HG03442 (cell line): ENCODE data around the gene SCUBE1.
"Not testable (repeated sequence)": the region's sequence is repeated elsewhere in the genome, so short reads cannot be mapped to it uniquely, and the experiment has no call there.

Experiments
- ATAC-seq: cut with Tn5 transposase; IDR thresholded peaks from one replicate; pipeline ENCODE4 v1.9.1; 2021; ENCODE audit warnings: mild to moderate bottlenecking, moderate library complexity; ENCODE audit not compliant: unreplicated experiment

The SCUBE1 gene

DNA sequence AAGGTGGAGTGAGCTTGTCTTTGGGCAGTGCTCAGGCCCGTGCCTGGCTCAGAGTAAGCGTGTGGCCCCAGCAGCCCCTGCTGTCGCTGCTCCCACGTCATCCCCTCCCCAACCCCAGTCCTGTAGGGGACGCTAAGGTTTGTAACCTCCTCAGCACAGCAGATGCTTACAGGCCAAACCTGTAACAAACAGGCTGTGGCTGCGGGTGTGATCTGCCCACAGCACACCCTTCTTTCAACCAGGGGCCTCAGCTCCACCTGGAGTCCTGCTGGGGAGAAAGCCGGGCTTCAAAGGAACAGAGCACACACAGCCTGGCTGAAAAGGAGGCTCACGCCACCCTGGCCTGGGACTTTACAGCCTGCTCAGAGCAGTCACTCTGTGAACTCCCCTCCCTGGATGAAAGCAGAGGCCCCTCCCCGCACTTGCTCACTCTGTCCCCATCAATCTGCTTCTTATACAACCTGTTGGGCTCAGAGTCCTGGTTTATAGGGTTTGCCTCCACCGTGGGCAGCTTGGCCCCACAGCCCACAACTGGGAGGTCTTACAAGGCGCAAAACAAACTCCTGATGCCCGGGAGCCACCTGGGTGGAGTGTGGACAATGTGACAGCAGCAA is 54.3 kb downstream of the SCUBE1 start:
- ATAC-seq, result no peak

DNA sequence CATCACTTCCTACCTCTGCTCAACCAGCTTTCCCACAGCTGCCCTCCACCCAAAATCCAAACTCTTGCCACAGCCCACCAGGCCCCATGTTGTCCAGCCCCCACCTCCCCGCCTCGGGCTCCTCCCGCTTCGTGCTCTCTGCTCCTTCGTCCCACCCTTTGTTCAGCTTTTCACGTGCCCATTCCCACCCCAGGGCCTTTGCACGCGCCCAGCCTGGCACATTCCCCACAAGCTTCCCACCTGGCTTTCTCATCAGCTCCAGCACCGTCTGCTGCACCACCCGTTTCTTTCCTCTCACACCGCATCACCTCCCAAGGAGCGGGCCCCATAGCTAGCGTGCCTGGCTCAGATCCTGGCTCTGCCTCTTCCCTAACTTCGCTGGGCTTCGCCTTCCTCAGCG is 54.8 kb downstream of the SCUBE1 start:
- ATAC-seq, result no peak

- ATAC-seq, result no peak
These were observed 55.7 kb downstream of the SCUBE1 start for GRCh38 chr22:43287441-43287840.

DNA sequence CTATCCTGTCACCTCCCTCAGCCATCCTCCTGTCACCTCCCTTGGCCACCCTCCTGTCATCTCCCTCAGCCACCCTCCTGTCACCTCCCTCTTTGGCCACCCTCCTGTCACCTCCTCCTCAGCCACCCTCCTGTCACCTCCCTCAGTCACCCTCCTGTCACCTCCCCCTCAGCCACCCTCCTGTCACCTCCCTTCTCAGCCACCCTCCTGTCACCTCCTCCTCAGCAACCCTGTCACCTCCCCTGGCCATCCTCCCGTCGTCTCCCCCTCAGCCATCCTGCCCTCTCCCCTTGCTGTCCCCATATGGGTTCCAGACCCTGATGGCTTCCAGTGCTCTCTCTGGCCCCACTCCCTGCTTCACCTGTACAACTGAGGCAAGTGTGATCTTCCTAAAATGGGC is 61.8 kb downstream of the SCUBE1 start:
- no peak for ATAC-seq

DNA sequence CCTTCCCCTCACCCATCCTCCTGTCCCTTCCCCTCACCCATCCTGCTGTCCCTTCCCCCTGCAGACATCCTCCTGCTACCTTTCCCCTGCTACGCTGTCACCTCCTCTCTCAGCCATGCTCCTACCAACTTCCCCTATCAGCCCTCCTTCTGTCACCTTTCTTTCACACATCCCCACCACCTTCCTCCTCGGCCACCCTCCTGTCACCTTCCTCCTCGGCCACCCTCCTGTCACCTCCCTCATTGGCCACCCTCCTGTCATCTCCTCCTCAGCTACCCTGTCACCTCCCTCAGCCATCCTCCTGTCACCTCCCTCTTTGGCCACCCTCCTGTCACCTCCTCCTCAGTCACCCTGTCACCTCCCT is 62.7 kb downstream of the SCUBE1 start:
- ATAC-seq, result not testable (repeated sequence)

DNA sequence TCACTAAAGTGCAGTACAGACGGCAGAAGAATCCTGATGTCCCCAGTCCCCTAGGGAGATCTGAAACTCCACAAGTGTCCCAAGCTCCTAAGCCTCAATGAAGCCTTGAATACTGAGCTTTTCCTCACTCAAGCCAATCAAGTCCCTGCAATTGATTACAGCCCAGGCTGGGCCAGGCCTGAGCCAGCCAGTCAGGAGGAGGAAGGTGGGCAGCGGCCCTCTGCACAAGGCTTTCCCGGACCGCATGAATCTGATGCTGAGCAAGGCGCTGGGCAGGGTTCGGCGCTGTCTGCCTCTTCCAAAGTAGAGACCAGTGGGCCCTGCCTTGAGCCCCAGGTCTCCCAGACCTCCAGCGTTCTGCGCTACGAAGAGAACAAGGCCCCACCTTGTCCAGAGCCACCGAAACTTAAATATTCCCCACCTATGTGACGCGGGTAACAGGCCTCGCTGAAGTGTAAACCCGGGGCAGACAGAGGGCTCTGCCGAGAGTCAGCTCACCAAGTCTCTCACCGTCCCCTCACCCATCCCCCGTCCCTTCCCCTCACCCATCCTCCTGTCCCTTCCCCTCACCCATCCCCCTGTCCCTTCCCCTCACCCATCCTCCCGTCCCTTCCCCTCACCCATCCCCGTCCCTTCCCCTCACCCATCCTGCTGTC is 63.2 kb downstream of the SCUBE1 start:
- ATAC-seq, result no peak

DNA sequence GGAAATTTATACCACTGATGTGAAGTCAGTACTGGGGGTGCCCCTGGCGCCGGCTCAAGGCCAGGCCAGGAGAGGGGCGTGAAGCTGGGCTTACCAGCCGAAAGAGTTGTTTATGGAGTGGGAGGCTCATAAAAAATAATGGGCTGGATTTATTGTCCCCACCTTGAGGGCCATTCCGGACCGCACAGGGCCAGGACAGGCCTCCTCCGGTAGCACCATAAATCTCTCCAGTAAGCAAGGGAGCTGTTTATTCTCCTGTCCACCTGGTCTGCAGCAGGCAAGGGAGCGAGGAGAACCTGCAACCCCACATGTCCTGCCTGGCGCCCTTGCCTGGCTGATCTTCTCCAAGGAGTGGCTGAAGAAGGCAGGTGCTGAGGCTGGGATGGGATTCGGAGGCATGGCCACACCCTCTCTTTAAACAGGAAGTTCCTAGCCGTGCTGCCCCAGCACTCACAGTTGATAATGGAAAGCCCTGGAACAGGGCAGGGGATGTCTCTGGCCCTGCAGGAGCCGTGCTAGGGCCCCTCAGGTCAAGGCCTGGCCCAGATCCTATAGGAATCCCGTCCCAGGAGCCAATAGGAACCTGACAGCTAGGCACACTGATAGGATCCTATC is 65.1 kb downstream of the SCUBE1 start:
- ATAC-seq, result no peak

- no peak for ATAC-seq
These were observed 66.1 kb downstream of the SCUBE1 start for GRCh38 chr22:43277091-43277490.

- ATAC-seq, result no peak
These were observed 66.9 kb downstream of the SCUBE1 start for GRCh38 chr22:43276321-43276720.

- ATAC-seq, result no peak
These were observed 67.4 kb downstream of the SCUBE1 start for GRCh38 chr22:43275545-43276317.

GRCh38 chr22:43274595-43275240 is 68.5 kb downstream of the SCUBE1 start:
- no peak for ATAC-seq

DNA sequence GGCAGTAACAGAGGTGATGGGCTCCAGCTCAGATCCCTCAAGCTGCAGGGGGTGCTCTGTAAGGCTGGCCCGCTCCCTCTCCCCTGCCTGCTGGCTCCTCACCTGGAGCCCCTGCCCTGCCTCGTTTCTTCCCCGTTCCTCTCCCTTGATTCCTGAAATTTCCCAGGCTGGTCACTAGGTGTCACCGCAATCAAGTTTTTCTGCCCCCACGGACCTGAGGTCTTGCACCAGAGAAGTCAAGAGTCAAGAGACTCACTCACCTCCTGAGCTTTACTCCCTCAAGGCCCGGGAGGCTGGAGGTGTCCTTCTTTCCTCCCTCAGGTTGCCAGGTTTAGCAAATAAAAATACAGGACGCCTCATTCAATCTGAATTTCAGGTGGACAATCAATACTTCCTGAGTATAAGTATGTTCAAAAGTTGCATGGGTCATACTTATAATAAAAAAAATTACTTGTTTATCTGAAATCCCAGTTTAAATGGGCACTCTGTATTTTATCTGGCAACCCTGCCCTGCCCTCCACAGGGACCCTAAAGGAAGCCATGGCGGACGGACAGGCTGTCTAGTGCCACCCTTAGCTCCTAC is 69.2 kb downstream of the SCUBE1 start:
- no peak for ATAC-seq

GRCh38 chr22:43272869-43273318 is 70.3 kb downstream of the SCUBE1 start:
- no peak for ATAC-seq

DNA sequence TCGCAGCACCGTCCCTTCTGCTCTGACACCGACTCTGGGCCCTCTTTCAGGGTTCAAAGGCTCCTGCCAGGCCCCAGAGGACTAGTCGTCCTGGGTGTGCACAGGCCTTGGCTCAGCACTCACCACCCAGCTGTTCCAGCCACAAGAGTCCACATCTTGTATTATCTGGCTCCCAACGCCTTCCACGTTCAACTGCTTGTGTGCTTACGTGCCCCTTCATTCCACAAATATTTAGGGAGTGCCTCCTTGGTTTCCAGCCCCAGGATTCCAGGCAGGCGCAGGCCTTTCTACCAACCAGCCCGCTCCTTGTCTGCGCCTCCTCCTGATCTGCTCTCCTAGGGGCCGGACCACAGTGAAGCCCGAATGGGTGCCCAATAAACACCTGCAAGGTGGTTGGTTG is 70.9 kb downstream of the SCUBE1 start:
- no peak for ATAC-seq

DNA sequence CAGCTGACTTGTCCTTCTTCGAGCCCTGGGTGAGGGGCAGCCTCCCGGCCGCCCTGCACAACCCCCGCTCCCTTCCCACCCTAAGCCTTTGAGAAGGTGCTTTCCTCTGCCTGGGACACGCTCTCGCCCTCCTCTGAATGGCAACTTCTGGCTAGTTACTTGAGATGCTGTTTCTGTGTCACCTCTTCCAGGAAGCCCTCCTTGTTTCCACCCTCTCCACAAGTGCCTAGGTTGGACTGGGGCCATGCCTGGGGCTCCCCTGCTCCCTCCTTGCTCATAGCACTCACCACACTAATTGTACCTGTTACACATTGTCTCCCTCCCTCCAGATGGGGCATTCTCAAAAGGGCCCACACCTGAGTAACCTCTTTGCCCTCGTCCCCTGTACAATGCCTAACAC is 72.2 kb downstream of the SCUBE1 start:
- no peak for ATAC-seq

DNA sequence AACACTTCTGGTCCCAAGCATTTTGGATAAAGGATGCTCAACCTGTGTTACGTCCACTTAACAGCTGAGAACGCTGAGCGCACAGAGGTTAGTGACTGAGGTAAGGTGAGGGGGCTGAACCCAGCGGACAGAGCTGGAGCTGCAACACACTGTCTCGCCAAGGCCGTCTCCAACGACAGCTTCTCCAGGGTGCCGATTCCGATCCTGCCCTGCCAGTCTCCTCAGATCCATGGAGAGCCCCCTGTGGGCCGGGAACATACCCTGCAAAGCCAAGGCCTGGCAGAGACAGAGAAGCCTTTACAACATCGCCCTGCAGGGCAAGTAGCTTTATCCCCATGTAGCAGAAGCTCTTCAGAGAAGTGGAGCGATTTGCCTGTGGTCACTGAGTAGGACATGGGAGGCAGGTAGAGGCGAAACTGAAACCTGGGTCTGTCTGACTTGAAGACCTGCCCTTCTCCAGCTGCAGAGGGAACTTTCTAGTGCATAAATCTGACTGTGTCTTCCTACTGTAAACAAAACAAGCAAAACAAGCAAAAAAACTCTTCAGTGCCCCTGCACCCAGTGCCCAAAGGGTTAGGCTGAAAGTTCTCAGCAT is 72.8 kb downstream of the SCUBE1 start:
- ATAC-seq, result no peak

GRCh38 chr22:43269646-43270045 is 73.5 kb downstream of the SCUBE1 start:
- ATAC-seq, result no peak

DNA sequence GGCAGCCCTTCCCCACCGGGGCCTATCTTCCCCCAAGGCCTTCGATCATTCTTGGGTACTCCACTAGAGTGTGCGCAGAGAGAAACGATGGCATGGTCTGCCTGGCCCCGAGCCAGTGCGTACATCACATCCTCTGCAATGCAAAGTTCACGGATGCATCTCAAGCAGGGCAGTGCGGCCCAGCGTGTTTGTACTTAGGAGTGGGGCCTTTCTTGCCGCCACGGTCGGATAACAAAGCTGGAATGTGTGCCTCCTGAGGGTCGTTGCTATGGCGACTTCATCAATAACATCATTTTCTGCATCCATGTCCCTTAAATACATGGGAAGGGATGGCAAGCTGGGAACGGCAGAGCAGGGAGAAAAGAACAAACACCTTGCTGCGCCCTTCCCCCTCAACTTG is 73.9 kb downstream of the SCUBE1 start:
- ATAC-seq, result no peak

- ATAC-seq, result no peak
These were observed 75.1 kb downstream of the SCUBE1 start for GRCh38 chr22:43267981-43268660.
